PC-3 (cell line): Measurements from ENCODE around the gene FOXN4.

ENCODE experiments used
- CTCF ChIP-seq: fragments of 300-600 bp; sonication (generic); conservative IDR thresholded peaks from 2 replicates; pipeline ENCODE4 v1.5.1; 2017; ENCODE audit warnings: antibody characterized with exemption, low read depth, mild to moderate bottlenecking, low read length
- EZH2 ChIP-seq: fragments of 300-600 bp; sonication (generic); IDR thresholded peaks from one replicate; pipeline ENCODE4 v1.6.1; 2017; ENCODE audit warnings: antibody characterized with exemption, mild to moderate bottlenecking, low read length; ENCODE audit not compliant: unreplicated experiment

- TF ChIP-seq CTCF (no peak), EZH2 (no peak)
Observed at GRCh38 chr12:109329003-109329402, 19.9 kb upstream of the FOXN4 start.
